Astrocyte (in vitro differentiated cells and primary cell): ENCODE data around the gene LOXHD1.

Source experiments
- CTCF ChIP-seq: IDR thresholded peaks from 2 replicates; pipeline ENCODE4 v1.5.1; 2011; ENCODE audit warnings: low read depth, mild to moderate bottlenecking, inconsistent platforms, low read length, moderate library complexity; ENCODE audit not compliant: insufficient read depth
- EZH2 ChIP-seq: IDR thresholded peaks from 2 replicates; pipeline ENCODE4 v1.6.1; 2012; ENCODE audit warnings: mild to moderate bottlenecking, low read length, inconsistent platforms; ENCODE audit not compliant: insufficient read depth

- TF ChIP-seq CTCF (no peak), EZH2 (no peak)
Measured at GRCh38 chr18:46469186-46469915, 187.7 kb downstream of the LOXHD1 start.
